ENCODE measurements around the gene ZNF3.

ZNF3 gene

DNA sequence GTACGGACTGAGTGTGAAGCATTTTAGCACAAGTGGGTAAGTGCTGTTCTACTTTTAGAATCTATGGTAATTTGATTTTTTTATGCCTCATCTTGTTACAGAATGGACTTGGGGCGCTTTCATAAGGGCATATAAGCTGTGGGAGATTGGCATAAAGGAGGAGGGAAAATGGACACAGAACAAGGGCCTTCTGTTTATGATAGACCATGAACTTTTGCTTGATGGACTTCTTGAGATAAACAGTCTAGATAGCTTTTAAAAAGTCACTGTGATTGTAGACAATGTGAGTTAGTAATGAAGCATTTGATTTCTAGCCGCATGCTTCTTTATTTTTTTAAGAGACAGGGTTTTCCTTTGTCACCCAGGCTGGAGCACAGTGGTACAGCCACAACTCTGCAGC, 29.9 kb downstream of the ZNF3 start:
- no peak for DNase-seq (ENCODE audit: low read depth)

DNA sequence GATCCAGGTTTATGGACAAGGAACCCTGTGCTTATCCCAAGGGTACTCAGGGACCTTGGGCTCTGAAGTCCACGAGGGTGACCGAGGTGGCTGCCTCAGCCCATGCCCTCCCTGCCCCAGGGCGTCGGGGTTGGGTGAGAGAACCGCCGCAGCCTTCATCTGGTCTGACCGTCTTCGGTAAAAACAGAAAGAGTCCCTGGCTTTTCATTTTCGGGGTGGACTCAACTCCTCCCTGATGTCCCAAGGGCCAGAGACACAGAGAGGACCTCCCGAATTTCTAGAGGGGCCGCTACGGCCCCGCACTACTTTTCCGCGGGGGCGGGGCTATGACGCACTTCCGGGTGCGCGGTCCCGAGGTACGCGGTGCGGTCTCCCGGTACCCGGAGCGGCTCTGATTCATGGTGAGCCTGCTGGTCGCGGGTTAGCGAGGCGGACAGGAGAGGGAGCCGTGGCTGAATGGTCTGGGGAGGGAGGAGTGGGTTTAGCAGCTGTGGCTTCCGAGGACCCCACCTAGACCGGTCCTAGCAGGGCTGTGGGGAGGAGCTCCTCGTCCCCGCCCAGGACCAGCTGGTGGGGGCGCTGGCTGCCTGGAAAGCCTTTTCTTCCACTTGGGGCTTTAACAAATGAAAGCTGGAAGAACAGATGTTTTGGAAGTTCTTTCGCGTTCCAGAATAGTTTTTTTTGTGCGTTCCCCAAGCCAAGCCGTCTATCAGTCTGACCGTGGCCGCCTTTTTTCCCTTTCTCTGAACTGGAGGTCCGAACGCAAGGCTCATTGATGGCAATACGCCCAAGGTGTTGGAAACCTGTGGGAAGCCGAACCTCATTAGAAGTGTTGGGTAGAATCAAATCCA, 31.9 kb downstream of the ZNF3 start, which contains the start of gene ZSCAN21:
TSS of gene ZSCAN21 (plus strand) at position 334 of the 851 bp plus-strand sequence. CDS start 7,233 bp downstream, outside the sequence.
- DNase-seq (ENCODE audit: low read depth) = peak; percentile 73

DNA sequence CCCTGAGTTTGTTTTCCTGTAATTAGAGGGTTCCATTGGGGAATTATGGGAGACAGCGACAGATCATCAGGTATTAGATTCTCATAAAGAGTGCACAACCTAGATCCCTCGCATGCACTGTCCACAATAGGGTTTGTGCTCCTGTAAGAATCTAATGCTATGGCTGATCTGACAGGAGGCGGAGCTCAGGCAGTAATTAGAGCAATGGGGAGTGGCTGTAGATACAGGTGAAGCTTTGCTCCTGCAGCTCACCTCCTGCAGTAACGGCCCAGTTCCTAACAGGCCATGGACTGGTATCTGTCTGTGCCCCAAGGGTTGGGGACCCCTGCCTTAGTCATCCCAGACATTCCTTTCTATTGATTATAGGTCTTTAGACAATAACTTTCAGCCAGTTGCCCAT, 32.8 kb downstream of the ZNF3 start:
- no peak for DNase-seq (ENCODE audit: low read depth)

DNA sequence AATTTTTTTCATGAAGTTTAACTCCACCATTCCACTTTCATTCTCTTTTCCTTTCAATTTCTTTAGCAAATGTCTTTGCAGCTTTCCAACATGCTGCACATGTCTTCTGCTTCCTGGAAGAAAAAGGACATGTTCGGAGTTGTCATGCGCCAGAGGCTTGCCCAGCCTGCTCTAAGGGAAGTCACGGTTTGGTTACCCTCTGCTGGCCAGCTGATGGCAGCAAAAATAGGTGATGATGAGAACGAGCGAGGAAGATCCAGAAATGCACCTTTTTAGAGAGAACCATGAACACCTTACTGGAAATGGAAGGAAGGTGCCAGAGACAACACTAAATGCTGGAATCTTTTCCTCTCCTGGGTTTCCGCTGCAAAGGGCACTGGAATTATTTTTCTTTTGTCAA, 36.8 kb downstream of the ZNF3 start:
- no peak for DNase-seq (ENCODE audit: low read depth)

DNA sequence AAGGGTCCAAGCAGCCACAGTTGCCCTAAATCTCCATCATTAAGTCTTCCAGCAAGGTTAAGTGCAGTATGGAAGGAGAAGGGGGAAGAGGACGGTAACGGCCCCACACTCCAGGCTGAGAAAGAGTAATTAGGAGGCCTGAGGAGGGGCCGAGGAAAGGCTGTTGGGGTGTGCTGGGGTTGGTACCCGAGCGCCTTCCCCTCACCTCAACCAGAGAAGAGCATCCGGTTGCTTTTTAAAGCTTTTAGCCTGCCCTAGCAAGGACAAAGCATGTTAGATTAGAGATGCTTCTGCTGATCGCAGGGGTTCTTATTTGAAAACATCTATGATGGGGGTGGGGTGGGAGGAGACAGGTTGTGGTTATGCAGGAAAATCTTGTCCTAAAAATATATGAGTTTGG, 40.9 kb downstream of the ZNF3 start:
- DNase-seq (ENCODE audit: low read depth) = no peak

DNA sequence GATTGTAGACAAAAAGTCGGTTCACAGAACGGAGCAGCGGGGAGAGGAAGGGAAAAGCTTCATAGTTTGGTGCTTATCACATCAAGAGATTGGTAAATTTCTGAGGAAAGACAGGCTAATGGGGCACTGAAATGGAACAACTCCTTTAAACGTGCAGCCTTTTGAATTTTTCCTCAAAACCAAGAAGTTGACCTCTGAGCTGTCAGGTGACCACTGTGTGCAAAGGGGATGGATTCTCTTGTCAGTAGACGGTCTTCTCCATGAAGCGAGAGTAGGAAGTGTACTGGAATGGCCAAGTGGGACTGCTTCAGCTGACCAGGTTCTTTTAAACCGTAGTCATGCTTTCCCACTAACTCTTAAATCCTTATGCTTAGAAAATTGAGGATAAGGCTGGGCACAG, 43.2 kb downstream of the ZNF3 start:
- no peak for DNase-seq (ENCODE audit: low read depth)

GRCh38 chr7:100035876-100036275, 45.6 kb downstream of the ZNF3 start:
- DNase-seq (ENCODE audit: low read depth) = no peak

DNA sequence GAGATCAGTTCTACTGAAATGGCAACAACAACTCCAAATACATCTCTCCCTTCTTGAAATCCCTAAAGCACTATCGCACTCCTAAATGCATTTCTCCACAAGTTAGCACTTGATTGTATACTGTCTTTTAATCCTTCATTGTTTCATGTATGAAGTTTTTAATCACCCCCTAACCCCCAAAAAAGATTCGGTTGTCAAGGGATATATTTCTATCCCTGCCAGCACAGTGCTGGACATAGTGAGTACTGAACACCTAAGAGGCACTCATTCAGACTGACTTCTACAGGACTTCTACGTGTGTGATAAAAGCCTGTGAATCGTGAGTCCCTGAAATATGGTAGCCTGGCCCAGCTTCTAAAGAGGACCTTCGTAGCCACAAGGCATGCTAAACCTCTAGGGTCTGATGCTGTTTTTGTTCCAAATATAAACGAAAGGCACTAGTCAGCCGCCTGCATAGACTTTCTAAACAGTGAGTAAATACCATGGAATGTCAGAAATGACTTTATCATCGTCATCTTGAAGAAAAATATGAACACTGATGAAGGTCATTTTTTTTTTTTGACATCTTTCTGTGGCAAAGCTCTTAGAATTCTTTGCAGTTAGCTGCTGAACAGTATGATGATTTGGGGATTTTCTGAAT, 46.5 kb downstream of the ZNF3 start:
- no peak for DNase-seq (ENCODE audit: low read depth)

DNA sequence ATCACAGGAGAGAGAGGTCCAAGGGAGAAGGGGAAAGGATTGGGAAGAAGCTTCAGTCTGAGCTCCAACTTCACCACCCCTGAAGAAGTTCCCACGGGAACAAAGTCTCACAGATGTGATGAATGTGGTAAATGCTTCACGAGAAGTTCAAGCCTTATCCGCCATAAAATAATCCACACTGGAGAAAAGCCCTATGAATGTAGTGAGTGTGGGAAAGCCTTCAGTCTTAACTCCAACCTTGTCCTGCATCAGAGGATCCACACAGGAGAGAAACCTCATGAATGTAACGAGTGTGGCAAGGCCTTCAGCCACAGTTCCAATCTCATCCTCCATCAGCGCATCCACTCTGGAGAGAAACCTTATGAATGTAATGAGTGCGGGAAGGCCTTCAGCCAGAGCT, 48.0 kb downstream of the ZNF3 start:
- DNase-seq (ENCODE audit: low read depth) = no peak

- DNase-seq (ENCODE audit: low read depth) = no peak
These were observed 51.9 kb downstream of the ZNF3 start for GRCh38 chr7:100029596-100029995.

GRCh38 chr7:100027197-100027596, 54.3 kb downstream of the ZNF3 start:
- DNase-seq (ENCODE audit: low read depth) = no peak

- no peak for DNase-seq (ENCODE audit: low read depth)
These were observed 57.4 kb downstream of the ZNF3 start for GRCh38 chr7:100024020-100024619.

GRCh38 chr7:100023526-100023925, 58.0 kb downstream of the ZNF3 start:
- DNase-seq (ENCODE audit: low read depth) = no peak

GRCh38 chr7:100022621-100023020, 58.9 kb downstream of the ZNF3 start:
- no peak for DNase-seq (ENCODE audit: low read depth)

DNA sequence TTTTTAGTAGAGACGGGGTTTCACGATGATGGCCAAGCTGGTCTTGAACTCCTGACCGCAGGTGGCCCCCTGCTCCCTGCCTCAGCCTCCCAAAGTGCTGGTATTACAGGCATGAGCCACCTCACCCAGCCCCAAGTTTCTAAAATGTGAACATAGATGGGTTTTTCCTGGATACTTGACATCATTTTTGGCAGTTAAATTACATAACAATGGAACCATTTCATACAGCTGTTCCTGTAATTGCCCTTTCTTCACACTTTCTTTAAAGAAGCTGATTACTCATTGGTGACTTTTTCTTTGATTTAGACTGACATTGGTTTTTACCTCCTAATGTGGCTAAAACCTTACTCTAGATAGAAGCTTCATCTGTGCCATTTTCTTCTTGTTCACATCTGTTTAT, 60.2 kb downstream of the ZNF3 start:
- DNase-seq (ENCODE audit: low read depth) = no peak
